GM12875 (cell line): ENCODE results near the gene CEP164.
A peak's percentile ranks its signal among the peaks of the same experiment; 100 is the strongest.

Experiments used
- H3K4me3 ChIP-seq: one replicate; pipeline ENCODE4 v1.5.1; 2011; ENCODE audit warnings: low read depth, low read length, control low read depth
- TF ChIP-seq, protein P1 (sequence below): IDR thresholded peaks from 2 replicates; pipeline ENCODE4 v1.5.1; 2011; ENCODE audit warnings: low read depth, mild to moderate bottlenecking, control low read depth, inconsistent platforms, low read length, moderate library complexity, borderline replicate concordance; ENCODE audit not compliant: insufficient read depth

Gene CEP164

DNA sequence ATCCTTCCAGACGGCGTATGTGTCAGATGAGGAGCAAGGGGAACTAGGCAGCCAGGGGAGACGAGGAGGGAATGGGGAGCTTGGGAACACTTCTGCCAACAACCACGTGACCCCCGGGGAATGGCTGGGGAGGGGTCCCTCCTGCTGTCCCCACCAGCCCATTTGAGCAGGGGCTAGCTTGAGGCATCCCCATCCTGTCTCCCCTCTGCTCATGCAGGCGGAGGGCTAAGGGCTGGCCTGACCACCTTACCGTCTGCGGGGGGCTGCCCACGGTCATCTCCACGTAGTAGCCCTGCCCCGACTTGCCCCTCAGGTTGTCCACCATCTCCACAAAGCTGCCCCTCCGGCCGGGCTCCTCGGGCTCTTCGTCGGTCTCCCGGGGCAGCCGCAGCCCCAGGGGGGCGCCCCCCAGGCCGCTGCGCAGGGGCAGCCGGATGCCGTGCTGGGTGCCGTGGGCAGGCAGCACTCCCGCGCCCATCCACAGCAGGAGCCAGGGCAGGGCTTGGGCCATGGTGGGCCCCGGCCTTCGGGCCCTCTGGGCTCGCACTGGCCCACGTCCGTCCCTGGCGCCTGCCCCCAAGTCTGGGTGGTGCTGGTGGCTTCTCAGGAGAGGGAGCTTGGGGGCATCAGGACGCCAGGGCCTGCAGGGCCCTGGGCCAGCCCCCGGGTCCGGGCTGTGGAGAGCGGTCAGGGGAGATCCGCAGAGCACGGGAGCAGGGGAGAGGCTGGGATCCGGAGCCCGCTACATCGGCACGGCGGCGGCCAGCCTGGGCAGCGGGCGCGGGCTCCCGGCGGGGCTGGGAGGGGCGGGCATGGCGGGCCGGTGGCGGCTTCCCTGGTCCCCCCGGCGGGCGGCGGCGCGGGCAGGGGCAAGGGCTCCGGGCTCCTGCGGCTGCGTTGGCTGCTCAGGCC, 12.1 kb upstream of the CEP164 start:
- TF ChIP-seq, protein P1, sequence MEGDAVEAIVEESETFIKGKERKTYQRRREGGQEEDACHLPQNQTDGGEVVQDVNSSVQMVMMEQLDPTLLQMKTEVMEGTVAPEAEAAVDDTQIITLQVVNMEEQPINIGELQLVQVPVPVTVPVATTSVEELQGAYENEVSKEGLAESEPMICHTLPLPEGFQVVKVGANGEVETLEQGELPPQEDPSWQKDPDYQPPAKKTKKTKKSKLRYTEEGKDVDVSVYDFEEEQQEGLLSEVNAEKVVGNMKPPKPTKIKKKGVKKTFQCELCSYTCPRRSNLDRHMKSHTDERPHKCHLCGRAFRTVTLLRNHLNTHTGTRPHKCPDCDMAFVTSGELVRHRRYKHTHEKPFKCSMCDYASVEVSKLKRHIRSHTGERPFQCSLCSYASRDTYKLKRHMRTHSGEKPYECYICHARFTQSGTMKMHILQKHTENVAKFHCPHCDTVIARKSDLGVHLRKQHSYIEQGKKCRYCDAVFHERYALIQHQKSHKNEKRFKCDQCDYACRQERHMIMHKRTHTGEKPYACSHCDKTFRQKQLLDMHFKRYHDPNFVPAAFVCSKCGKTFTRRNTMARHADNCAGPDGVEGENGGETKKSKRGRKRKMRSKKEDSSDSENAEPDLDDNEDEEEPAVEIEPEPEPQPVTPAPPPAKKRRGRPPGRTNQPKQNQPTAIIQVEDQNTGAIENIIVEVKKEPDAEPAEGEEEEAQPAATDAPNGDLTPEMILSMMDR, result no peak
- peak overlapping the region; percentile 31 for H3K4me3 ChIP-seq

DNA sequence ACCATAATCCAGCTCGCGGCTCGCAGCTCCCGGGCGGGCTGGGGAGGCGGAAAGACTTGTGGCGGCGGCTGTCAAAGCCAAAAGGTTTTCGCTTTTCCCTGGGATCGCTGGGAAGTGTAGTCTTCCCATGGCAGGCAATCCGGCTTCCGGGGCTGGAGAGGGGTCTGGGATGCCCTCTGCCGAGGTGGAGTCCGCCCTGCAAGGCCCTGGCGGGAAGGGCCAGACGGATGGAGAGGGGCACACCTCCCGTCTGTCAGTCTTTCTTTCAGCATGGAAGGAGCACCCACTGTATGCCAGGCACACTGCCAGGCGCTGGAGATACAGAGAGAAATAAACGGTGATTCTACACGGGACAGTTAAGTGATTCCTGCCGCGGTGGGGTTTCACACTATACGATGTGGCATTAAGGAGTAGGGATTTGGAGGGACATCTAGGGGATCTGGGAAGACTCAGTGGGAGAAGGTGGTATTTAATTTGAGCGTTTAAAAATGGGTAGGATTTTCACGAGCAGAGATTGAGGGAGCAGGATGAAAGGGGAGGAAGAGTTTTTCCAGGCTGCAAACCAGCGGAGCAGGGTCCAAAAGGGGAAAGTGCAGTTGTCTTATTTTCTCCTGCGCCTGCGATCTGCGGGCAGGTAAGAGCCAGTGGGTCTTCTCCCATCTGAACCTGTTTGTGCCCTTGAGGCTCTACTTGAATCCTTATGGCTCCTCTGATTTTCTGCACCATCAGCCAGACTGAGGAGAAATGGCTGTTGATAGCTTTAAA, 11.3 kb upstream of the CEP164 start, which contains the start of gene BACE1:
BACE1 (minus strand) TSS at position 60 of the 765 bp plus-strand sequence. CDS start 461 bp downstream, outside the sequence.
- H3K4me3 ChIP-seq, result peak within 1 kb of the TSS; percentile 31
- TF ChIP-seq, protein P1, result no peak

DNA sequence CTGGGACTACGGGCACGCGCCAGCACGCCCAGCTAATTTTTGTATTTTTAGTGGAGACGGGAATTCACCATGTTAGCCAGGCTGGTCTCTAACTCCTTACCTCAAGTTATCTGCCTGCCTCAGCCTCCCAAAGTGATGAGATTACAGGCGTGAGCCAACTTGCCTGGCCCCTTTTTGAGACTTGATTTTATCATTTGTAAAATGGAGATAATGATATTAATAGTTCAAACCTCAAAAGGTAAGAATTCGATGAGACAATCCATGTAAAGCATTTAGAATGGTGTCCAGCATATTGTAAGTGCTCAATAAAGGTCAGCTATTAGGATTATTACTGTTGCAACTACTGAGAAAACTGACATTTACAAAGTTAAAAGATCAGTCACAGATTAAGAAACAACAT, 8.9 kb upstream of the CEP164 start:
- TF ChIP-seq, protein P1, result no peak
- H3K4me3 ChIP-seq, result no peak overlapping the region

DNA sequence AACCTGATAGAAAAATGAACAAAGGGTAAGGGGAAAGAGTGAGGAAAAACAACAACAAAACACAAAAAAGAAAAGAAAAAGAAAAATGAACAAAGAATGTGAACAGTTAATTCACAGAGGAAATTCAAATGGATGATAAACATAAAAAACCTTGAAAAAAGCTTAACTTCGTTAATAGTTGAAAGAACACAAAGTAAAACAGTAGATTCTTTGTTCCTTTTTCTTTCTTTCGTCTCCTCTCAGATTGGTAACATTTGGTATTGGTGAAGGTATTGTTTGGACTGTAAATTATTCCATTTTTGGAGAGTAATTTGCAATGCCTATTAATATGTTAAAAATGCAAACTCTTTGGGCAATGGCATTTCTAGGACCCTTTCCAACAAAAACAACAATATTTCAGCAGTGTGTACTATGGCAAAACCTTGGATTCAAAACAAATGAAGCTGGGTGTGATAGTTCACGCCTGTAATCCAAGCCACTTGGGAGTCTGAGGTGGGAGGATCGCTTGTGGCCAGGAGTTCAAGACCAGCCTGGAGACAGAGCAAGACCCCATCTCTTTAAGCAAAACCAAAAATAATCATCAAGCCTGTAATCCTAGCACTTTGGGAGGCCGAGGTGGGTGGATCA, 8.3 kb upstream of the CEP164 start:
- TF ChIP-seq, protein P1, result no peak
- no peak overlapping the region for H3K4me3 ChIP-seq

DNA sequence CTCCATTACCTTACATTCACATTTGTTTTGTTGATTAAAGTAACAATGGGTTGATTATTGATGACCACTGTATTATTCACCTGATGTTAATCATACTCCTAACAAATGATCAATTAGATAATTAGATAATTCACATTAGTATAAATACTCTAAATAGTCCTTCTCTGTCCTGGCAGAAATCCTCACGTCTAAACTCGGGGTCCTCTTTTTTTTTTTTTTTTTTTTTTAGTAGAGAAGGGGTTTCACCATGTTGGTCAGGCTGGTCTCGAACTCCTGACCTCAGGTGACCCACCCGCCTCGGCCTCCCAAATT, 443 bp upstream of the CEP164 start:
- H3K4me3 ChIP-seq, result peak overlapping the region; percentile 58

DNA sequence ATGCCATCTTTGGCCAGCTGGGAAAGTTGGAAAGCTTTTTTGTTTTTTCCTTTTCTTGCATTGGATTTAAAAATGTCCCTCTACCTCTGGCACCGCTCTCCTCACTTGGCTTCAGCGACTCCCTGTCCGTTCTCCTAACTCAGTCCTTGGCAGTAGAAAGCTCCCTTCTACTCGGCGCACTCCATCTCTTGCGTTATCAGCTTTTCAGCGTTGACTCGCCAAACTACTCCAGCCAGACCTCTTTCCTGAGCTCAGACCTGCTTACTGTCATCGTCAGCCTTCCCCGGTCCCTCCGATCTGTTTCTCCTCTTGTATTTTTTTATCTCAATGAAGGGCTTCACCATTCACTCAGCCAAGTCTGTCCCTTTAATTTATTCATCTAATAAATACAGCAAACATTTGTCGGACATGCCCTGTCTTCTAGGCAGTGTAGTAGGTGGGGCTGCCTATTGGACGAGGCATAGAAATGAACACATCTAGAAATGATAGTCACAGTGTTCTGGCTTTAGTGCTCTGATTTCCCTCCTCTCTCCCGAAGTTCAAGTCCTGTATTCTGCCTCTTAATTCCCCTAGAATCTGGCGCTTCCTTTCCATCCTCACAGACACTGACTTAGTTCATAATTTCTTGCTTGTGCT, 839 bp downstream of the CEP164 start:
- peak overlapping the region; percentile 58 for H3K4me3 ChIP-seq
- TF ChIP-seq, protein P1, result no peak

DNA sequence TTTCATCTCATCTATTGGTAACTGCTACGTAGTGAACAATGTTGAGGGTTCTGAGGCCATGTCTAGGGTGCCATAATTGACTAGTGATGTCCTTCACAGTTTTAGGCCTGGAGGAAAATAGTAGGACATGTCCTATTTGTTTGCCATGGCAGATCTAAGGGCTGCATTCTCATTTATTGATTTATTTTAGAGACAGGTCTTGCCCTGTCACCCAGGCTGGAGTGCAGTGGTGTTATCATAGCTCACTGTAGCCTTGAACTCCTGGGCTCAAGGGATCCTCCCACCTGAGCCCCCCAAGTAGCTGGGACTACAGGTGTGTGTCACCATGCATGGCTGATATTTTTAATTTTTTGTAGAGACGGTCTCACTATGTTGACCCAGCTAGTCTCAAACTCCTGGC, 5.2 kb downstream of the CEP164 start:
- no peak overlapping the region for H3K4me3 ChIP-seq

More for the DNA sequence above, 5.2 kb downstream of the CEP164 start:
- TF ChIP-seq, protein P1, result no peak
